GM12873 (cell line): ENCODE data around the gene DLGAP1.

Experiments
- TF ChIP-seq, protein P1 (sequence below): IDR thresholded peaks from 2 replicates; pipeline ENCODE4 v1.5.1; 2012; ENCODE audit warnings: low read depth, mild to moderate bottlenecking, moderate library complexity, low read length, control low read depth; ENCODE audit not compliant: insufficient read depth; ENCODE audit errors: missing control alignments

Gene DLGAP1

DNA sequence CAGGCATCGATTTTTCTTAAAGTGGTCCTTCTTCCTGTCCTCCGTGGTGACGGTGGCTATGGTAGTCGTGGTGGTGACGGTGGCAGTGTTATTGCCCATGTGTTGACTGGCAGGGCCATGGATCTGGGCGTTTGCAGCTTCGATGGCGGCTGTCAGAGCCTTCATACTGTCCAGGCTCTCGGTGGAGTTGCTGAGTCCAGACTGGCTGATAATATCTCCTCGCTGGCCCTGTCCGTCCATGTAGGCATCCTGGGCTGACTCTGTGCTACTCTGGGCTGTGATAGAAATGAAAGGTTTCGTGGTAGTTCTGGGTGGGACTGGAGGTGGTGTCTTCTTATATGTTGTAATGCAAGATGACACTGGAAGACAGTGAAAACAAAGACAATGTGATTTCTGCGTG, 873.2 kb downstream of the DLGAP1 start:
- TF ChIP-seq, protein P1, sequence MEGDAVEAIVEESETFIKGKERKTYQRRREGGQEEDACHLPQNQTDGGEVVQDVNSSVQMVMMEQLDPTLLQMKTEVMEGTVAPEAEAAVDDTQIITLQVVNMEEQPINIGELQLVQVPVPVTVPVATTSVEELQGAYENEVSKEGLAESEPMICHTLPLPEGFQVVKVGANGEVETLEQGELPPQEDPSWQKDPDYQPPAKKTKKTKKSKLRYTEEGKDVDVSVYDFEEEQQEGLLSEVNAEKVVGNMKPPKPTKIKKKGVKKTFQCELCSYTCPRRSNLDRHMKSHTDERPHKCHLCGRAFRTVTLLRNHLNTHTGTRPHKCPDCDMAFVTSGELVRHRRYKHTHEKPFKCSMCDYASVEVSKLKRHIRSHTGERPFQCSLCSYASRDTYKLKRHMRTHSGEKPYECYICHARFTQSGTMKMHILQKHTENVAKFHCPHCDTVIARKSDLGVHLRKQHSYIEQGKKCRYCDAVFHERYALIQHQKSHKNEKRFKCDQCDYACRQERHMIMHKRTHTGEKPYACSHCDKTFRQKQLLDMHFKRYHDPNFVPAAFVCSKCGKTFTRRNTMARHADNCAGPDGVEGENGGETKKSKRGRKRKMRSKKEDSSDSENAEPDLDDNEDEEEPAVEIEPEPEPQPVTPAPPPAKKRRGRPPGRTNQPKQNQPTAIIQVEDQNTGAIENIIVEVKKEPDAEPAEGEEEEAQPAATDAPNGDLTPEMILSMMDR, result no peak

- TF ChIP-seq, protein P1, result no peak
Observed at GRCh38 chr18:3579701-3580100, 875.4 kb downstream of the DLGAP1 start.

DNA sequence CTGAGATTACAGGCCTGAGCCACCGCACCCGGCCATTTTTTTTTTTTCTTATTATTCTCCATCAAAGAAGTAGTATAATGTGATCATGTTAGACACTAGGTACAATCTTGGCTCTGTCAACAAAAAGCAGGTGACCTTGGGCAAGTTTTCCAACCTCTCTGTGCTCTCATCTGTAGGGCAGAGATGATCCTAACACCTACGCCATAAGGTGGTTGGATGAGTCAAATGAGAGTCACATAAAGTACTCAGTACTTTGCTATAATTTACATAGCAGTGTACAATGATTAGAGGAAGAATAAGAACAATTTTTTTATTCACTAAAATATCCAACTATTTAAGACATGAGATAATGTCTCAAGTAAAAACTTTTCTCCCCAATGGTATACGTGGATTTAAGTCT, 876.5 kb downstream of the DLGAP1 start:
- TF ChIP-seq, protein P1, result no peak

DNA sequence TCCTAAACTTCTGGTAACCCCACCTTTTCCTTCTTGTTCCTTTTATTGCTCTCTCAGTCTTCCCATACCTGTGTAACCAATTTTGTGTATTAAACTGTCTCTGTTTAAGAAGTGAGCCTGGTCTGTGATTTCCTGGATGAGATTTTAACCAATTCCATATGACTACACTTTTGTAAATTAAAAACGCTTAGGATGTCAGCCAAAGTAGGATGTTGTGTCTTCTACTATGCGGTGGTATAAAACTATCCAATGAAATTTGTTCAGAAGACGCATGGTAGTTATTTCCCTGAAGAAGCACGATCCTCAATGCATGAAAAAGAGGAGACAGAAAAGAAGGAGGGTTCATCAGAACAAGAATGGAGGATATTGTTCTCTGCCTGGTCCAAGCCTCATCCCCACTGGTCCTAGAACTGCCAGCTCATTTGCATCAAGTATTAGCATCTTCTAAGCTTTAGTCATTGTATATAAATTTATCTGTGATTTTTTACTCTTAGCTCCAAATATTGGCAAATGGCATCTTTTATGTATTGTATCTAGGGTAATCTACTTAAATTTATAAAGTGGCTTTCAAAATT, 877.7 kb downstream of the DLGAP1 start:
- TF ChIP-seq, protein P1, result no peak

GRCh38 chr18:3572761-3573160, 882.3 kb downstream of the DLGAP1 start:
- TF ChIP-seq, protein P1, result no peak

DNA sequence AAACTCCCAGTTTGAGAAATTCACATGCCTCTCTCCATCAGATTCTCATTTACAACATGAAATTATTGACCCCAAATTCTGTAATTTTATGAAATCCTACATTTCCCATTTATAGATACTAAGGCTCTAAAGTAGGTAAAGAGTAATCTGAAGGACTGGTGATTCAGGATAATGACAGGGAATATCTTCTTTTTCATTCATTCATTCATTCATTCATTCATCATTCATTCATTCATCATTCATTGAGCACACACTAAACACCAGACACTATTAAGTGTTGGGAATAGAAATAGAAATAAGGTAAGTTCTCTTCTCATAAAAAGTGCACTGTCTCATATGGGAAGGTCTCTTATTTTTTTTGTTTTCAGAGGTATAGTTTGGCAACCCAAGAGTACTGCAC, 888.3 kb downstream of the DLGAP1 start:
- TF ChIP-seq, protein P1, result no peak

GRCh38 chr18:3560755-3561154, 894.4 kb downstream of the DLGAP1 start:
- TF ChIP-seq, protein P1, result no peak
